Measurements from ENCODE around the gene ZFYVE26. TPM values are rescaled to one million over a fixed set of nuclear protein-coding genes. Genes with fewer than 3 reads are reported as not detected.

ZFYVE26 gene
- total RNA-seq, 1 donor from 2014 or later = 18.3 TPM

DNA sequence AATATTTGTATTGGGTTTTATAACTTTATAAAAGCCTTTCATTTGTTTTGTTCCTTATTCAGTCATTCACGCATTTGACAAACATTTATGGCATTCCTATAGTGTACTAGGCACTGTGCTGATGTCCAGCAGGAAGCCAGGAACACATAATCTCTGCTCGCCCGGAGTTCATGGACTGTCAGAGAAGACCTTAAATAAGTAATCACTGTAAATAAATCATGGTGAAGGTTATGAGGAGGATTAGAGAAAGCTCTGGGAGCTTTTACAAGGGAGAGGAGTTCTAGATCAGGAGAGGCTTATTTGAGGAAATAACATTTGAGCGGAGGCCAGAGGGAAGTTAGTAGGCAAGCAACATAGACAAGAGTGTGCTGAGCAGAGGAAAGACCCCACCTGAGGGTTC lies 119.4 kb downstream of the ZFYVE26 start:
- Mint-ChIP-seq H3K4me3 (no peak overlapping the region), H3K9me3 (no peaks in the 10 kb centered on the region), H3K36me3 (peaks cover 5% of the 10 kb centered on the region), H3K27ac (no peak overlapping the region), H3K27me3 (ENCODE audit: insufficient read depth, low read depth) (peaks cover 5% of the 10 kb centered on the region), H3K4me1 (peaks cover 12% of the 10 kb centered on the region)
- H3K4me1 ChIP-seq = peaks cover 17% of the 10 kb centered on the region
- peaks cover 35% of the 10 kb centered on the region for H3K79me2 ChIP-seq (ENCODE audit: low read depth)
- no peak overlapping the region for H2AFZ ChIP-seq (replicated peaks)
- peaks cover 26% of the 10 kb centered on the region for H4K20me1 ChIP-seq (ENCODE audit: low read depth)
- no peak overlapping the region for H3K9ac ChIP-seq
- peaks cover 7% of the 10 kb centered on the region for H3K27me3 ChIP-seq
- no peak for TF ChIP-seq EZH2phosphoT487 (IDR thresholded peaks at IDR 0.05)
- TF ChIP-seq, protein P1, sequence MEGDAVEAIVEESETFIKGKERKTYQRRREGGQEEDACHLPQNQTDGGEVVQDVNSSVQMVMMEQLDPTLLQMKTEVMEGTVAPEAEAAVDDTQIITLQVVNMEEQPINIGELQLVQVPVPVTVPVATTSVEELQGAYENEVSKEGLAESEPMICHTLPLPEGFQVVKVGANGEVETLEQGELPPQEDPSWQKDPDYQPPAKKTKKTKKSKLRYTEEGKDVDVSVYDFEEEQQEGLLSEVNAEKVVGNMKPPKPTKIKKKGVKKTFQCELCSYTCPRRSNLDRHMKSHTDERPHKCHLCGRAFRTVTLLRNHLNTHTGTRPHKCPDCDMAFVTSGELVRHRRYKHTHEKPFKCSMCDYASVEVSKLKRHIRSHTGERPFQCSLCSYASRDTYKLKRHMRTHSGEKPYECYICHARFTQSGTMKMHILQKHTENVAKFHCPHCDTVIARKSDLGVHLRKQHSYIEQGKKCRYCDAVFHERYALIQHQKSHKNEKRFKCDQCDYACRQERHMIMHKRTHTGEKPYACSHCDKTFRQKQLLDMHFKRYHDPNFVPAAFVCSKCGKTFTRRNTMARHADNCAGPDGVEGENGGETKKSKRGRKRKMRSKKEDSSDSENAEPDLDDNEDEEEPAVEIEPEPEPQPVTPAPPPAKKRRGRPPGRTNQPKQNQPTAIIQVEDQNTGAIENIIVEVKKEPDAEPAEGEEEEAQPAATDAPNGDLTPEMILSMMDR (IDR thresholded peaks at IDR 0.05) = no peak
- no peak for TF ChIP-seq EZH2 (IDR thresholded peaks at IDR 0.05)
- DNase-seq (ENCODE audit: low spot score) = no peak
- no peak overlapping the region for H3K27ac ChIP-seq
- H3K36me3 ChIP-seq = no peaks in the 10 kb centered on the region
- H3K9me3 ChIP-seq (ENCODE audit: low read depth) = no peaks in the 10 kb centered on the region
- no peak overlapping the region for H3K4me2 ChIP-seq
- H3F3A ChIP-seq (ENCODE audit: low read depth) = no peaks in the 10 kb centered on the region
- no peak overlapping the region for H3K4me3 ChIP-seq

Small RNA genes lying within 50 kb of the gene (small RNA-seq; reads per million reads assigned to genes)
- not detected for gene AL049779.3
- not detected for gene RN7SL369P

Other genes with a start within 250 kb of the ZFYVE26 start
- gene PIGH, start 216.3 kb downstream of the ZFYVE26 start, total RNA-seq (ENCODE audit: low replicate concordance) = 15.8 and 20.4 TPM in 2 replicates
- gene ARG2, start 196.7 kb downstream of the ZFYVE26 start, total RNA-seq (ENCODE audit: low replicate concordance) = 91.8 and 92.4 TPM in 2 replicates
- gene VTI1B, start 142.0 kb downstream of the ZFYVE26 start, total RNA-seq (ENCODE audit: low replicate concordance) = 64.9 and 69.8 TPM in 2 replicates
- 80.6 and 90.6 TPM in 2 replicates for gene RDH11, start 120.8 kb downstream of the ZFYVE26 start, total RNA-seq (ENCODE audit: low replicate concordance)
- 1.3 and 1.5 TPM in 2 replicates for gene RDH12, start 114.7 kb downstream of the ZFYVE26 start, total RNA-seq (ENCODE audit: low replicate concordance)
- gene RAD51B, start 3.2 kb upstream of the ZFYVE26 start, total RNA-seq (ENCODE audit: low replicate concordance) = 33.6 and 50.5 TPM in 2 replicates